Peyer's patch (tissue), 4 donors: Measurements from ENCODE around the gene EPHA8. TPM values are rescaled to one million over a fixed set of nuclear protein-coding genes. Genes with fewer than 3 reads are reported as not detected.

ENCODE experiments used
- DNase-seq, 3 donors: peaks; one replicate each; pipeline ENCODE4 v3.0.0-alpha.2; 2017 to 2019
- H3K27ac ChIP-seq, 4 donors: fragments of 200-600 bp; sonication (generic); one replicate each; pipeline ENCODE4 v1.5.1; 2016 to 2019
- H3K27me3 ChIP-seq, 2 donors: fragments of 200-600 bp; sonication (generic); one replicate each; pipeline ENCODE4 v1.5.1; 2019
- H3K36me3 ChIP-seq, 3 donors: fragments of 200-600 bp; sonication (generic); one replicate each; pipeline ENCODE4 v1.5.1; 2016 to 2019
- H3K4me1 ChIP-seq, 4 donors: fragments of 200-600 bp; sonication (generic); one replicate each; pipeline ENCODE4 v1.5.1; 2016 to 2019
- H3K4me3 ChIP-seq, 4 donors: fragments of 200-600 bp; sonication (generic); 1 replicate in 3 of 4; 2 replicates in 1 of 4; pipeline ENCODE4 v1.5.1; 2016 to 2019; ENCODE audit warnings: mild to moderate bottlenecking in 1 of 4
- H3K9me3 ChIP-seq, 4 donors: fragments of 200-600 bp; sonication (generic); one replicate each; pipeline ENCODE4 v1.5.1; 2016 to 2019; ENCODE audit warnings: mild to moderate bottlenecking in 1 of 4
- CTCF ChIP-seq, 6 experiments: fragments of 450-650 bp in 4 of 6; fragments of 200-600 bp in 2 of 6; sonication (generic) in 1 of 6; IDR thresholded peaks; one replicate each; pipeline ENCODE4 v1.5.1; 2017 to 2019; ENCODE audit warnings: antibody characterized with exemption in 6 of 6, mild to moderate bottlenecking in 3 of 6, moderate library complexity in 1 of 6
- POLR2A ChIP-seq, 2 donors: fragments of 450-650 bp; IDR thresholded peaks; one replicate each; pipeline ENCODE4 v1.5.1; 2017; ENCODE audit warnings: antibody characterized with exemption in 2 of 2, mild to moderate bottlenecking in 2 of 2, moderate library complexity in 2 of 2
- total RNA-seq, 4 donors: library from RNA; depleted of rRNA; stranded (reverse); fragments of >200 nt; gene quantifications; one replicate each; pipeline ENCODE4 v1.1.0, GENCODE V29; 2016

The EPHA8 gene
- total RNA-seq, result not detected

GRCh38 chr1:22562584-22563583, at the start of gene EPHA8:
Gene EPHA8 (plus strand): TSS chr1:22563489. CDS start chr1:22563636, 147 bp downstream.
- peak within 1 kb of the TSS in 1 of 4 donors; percentile 40 for H3K4me3 ChIP-seq
- no peaks in the 10 kb centered on the region for H3K4me1 ChIP-seq
- TF ChIP-seq POLR2A (IDR thresholded peaks at IDR 0.05) (no peak), CTCF (IDR thresholded peaks at IDR 0.05) (no peak)
- H3K27me3 ChIP-seq, result peaks cover 0 to 12% of the 10 kb centered on the region in 2 donors
- no peak for DNase-seq
- H3K27ac ChIP-seq, result no peak within 1 kb of the TSS
- no peaks in the 10 kb centered on the region for H3K9me3 ChIP-seq
- no peaks in the 10 kb centered on the region for H3K36me3 ChIP-seq

DNA sequence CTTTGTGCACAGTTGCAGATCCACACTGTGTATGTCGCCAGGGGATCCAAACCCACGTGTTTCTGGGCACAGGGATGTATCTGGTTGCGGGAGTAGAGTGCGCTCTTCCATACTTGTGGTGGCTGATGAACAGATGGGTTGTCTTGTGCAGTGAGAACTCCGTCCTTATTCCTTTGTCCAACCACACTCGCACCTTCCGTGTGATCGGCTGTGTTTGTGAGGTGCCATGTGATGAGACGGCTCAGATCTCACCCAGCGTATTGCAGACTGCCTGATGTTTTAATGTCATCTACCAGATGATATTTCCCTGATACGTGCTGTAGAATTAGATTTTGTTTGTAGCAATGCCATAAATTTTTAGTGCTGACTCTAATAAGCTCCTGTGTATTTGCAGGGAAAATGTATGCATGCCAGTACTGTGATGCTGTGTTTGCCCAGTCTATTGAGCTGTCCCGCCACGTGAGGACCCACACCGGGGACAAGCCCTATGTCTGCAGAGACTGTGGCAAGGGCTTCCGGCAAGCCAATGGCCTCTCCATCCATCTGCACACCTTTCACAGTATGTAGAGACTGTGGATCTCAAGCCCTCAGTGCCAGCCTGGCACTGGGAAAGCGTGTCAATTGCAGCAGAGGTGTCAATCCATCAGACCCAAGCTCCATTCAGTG, 46.2 kb upstream of the EPHA8 start:
- Histone ChIP-seq H3K36me3 (peaks cover 0 to 99% (median 0%) of the 10 kb centered on the region in 3 donors), H3K27ac (no peak overlapping the region)
- TF ChIP-seq POLR2A (IDR thresholded peaks at IDR 0.05), result no peak
- no peak for TF ChIP-seq CTCF (IDR thresholded peaks at IDR 0.05)

GRCh38 chr1:22517956-22518355, 45.3 kb upstream of the EPHA8 start:
- H3K4me1 ChIP-seq, result no peaks in the 10 kb centered on the region
- no peak overlapping the region for H3K27ac ChIP-seq
- H3K36me3 ChIP-seq, result peaks cover 0 to 97% (median 0%) of the 10 kb centered on the region in 3 donors
- no peaks in the 10 kb centered on the region for H3K27me3 ChIP-seq
- no peak for DNase-seq
- TF ChIP-seq CTCF (IDR thresholded peaks at IDR 0.05), result no peak
- TF ChIP-seq POLR2A (IDR thresholded peaks at IDR 0.05), result no peak
- no peak overlapping the region for H3K4me3 ChIP-seq
- H3K9me3 ChIP-seq, result no peaks in the 10 kb centered on the region

More for the DNA sequence above, 46.2 kb upstream of the EPHA8 start:
- no peaks in the 10 kb centered on the region for H3K4me1 ChIP-seq
- no peak overlapping the region for H3K4me3 ChIP-seq
- H3K9me3 ChIP-seq, result no peaks in the 10 kb centered on the region
- H3K27me3 ChIP-seq, result no peaks in the 10 kb centered on the region
- DNase-seq, result no peak

- no peak for DNase-seq
- H3K27me3 ChIP-seq, result no peaks in the 10 kb centered on the region
- H3K4me1 ChIP-seq, result no peaks in the 10 kb centered on the region
- TF ChIP-seq CTCF (IDR thresholded peaks at IDR 0.05) (no peak), POLR2A (IDR thresholded peaks at IDR 0.05) (no peak)
- no peak overlapping the region for H3K27ac ChIP-seq
- no peaks in the 10 kb centered on the region for H3K9me3 ChIP-seq
- no peak overlapping the region for H3K4me3 ChIP-seq
- H3K36me3 ChIP-seq, result peaks cover 0 to 93% (median 0%) of the 10 kb centered on the region in 3 donors
Observed at GRCh38 chr1:22518379-22518778, 44.9 kb upstream of the EPHA8 start.

GRCh38 chr1:22520871-22521270, 42.4 kb upstream of the EPHA8 start:
- no peak for TF ChIP-seq POLR2A (IDR thresholded peaks at IDR 0.05)
- no peak for TF ChIP-seq CTCF (IDR thresholded peaks at IDR 0.05)
- no peaks in the 10 kb centered on the region for H3K9me3 ChIP-seq
- no peaks in the 10 kb centered on the region for H3K27me3 ChIP-seq
- no peak overlapping the region for H3K4me3 ChIP-seq
- no peak for DNase-seq
- no peak overlapping the region for H3K27ac ChIP-seq
- H3K36me3 ChIP-seq, result peaks cover 0 to 92% (median 0%) of the 10 kb centered on the region in 3 donors
- H3K4me1 ChIP-seq, result no peaks in the 10 kb centered on the region
